ENCODE measurements around the gene MGRN1. TPM values are rescaled to one million over a fixed set of nuclear protein-coding genes. Genes with fewer than 3 reads are reported as not detected.

MGRN1 gene
- total and polyA plus RNA-seq, 2 of the 13 experiments (the other 11 are each of a cell fraction or from before 2014, with no cell fraction given), result 11.9 to 12.6 TPM

- 0 out of 2 replicates have a peak, but pooled peaks have one; percentile 83 for TF ChIP-seq ZNF720 (CRISPR knock-in tag; IDR thresholded peaks at IDR 0.05)
- no peak for TF ChIP-seq AGO1 (IDR thresholded peaks at IDR 0.05; ENCODE audit: low read depth, low read length, poor library complexity, severe bottlenecking)
- TF ChIP-seq SRY (CRISPR knock-in tag; IDR thresholded peaks at IDR 0.05), result peak; percentile 91; the same call in 1 of the 2 replicates
- TF ChIP-seq HNRNPUL1 (IDR thresholded peaks at IDR 0.05; ENCODE audit: low read depth, low read length), result no peak
- peak; percentile 66 for TF ChIP-seq HNRNPLL (IDR thresholded peaks at IDR 0.05; ENCODE audit: low read depth, low read length, poor library complexity, severe bottlenecking)
- no peak for TF ChIP-seq ZNF703 (CRISPR knock-in tag; IDR thresholded peaks at IDR 0.05; ENCODE audit: borderline replicate concordance)
- TF ChIP-seq, protein P1, sequence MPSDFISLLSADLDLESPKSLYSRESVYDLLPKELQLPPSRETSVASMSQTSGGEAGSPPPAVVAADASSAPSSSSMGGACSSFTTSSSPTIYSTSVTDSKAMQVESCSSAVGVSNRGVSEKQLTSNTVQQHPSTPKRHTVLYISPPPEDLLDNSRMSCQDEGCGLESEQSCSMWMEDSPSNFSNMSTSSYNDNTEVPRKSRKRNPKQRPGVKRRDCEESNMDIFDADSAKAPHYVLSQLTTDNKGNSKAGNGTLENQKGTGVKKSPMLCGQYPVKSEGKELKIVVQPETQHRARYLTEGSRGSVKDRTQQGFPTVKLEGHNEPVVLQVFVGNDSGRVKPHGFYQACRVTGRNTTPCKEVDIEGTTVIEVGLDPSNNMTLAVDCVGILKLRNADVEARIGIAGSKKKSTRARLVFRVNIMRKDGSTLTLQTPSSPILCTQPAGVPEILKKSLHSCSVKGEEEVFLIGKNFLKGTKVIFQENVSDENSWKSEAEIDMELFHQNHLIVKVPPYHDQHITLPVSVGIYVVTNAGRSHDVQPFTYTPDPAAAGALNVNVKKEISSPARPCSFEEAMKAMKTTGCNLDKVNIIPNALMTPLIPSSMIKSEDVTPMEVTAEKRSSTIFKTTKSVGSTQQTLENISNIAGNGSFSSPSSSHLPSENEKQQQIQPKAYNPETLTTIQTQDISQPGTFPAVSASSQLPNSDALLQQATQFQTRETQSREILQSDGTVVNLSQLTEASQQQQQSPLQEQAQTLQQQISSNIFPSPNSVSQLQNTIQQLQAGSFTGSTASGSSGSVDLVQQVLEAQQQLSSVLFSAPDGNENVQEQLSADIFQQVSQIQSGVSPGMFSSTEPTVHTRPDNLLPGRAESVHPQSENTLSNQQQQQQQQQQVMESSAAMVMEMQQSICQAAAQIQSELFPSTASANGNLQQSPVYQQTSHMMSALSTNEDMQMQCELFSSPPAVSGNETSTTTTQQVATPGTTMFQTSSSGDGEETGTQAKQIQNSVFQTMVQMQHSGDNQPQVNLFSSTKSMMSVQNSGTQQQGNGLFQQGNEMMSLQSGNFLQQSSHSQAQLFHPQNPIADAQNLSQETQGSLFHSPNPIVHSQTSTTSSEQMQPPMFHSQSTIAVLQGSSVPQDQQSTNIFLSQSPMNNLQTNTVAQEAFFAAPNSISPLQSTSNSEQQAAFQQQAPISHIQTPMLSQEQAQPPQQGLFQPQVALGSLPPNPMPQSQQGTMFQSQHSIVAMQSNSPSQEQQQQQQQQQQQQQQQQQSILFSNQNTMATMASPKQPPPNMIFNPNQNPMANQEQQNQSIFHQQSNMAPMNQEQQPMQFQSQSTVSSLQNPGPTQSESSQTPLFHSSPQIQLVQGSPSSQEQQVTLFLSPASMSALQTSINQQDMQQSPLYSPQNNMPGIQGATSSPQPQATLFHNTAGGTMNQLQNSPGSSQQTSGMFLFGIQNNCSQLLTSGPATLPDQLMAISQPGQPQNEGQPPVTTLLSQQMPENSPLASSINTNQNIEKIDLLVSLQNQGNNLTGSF (CRISPR knock-in tag; IDR thresholded peaks at IDR 0.05), result peak; percentile 87; the same call in 1 of the 2 replicates
- no peak for TF ChIP-seq FOXP1 (IDR thresholded peaks at IDR 0.05)
- peak; percentile 77; the same call in 1 of the 2 replicates for TF ChIP-seq FOXP1 (CRISPR knock-in tag; IDR thresholded peaks at IDR 0.05)
- TF ChIP-seq RFXANK (CRISPR knock-in tag; IDR thresholded peaks at IDR 0.05), result no peak
- TF ChIP-seq ZBTB26 (CRISPR knock-in tag; IDR thresholded peaks at IDR 0.05; ENCODE audit: borderline replicate concordance), result peak; percentile 90
- peak; percentile 83; the same call in 1 of the 2 replicates for TF ChIP-seq ZNF253 (CRISPR knock-in tag; IDR thresholded peaks at IDR 0.05; ENCODE audit: borderline replicate concordance)
- no peak for TF ChIP-seq FOXA1 (IDR thresholded peaks at IDR 0.05)
- 0 out of 2 replicates have a peak, but pooled peaks have one; percentile 23 for TF ChIP-seq FOXA1 (CRISPR knock-in tag; IDR thresholded peaks at IDR 0.05)
- TF ChIP-seq ARID2 (CRISPR knock-in tag; IDR thresholded peaks at IDR 0.05; ENCODE audit: borderline replicate concordance), result no peak
- peak; percentile 88; the same call in 1 of the 2 replicates for TF ChIP-seq SPEN (CRISPR knock-in tag; IDR thresholded peaks at IDR 0.05; ENCODE audit: low read depth)
- TF ChIP-seq, protein P2, sequence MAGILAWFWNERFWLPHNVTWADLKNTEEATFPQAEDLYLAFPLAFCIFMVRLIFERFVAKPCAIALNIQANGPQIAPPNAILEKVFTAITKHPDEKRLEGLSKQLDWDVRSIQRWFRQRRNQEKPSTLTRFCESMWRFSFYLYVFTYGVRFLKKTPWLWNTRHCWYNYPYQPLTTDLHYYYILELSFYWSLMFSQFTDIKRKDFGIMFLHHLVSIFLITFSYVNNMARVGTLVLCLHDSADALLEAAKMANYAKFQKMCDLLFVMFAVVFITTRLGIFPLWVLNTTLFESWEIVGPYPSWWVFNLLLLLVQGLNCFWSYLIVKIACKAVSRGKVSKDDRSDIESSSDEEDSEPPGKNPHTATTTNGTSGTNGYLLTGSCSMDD (CRISPR knock-in tag; IDR thresholded peaks at IDR 0.05), result peak; percentile 90
- TF ChIP-seq TBX2 (CRISPR knock-in tag; IDR thresholded peaks at IDR 0.05; ENCODE audit: borderline replicate concordance), result peak; percentile 83
- TF ChIP-seq ZNF101 (CRISPR knock-in tag; IDR thresholded peaks at IDR 0.05; ENCODE audit: borderline replicate concordance, low read depth), result no peak; the same call in 1 of the 2 replicates
- TF ChIP-seq ELF3 (CRISPR knock-in tag; IDR thresholded peaks at IDR 0.05), result peak; percentile 21; the same call in 1 of the 2 replicates
- peak; percentile 79; the same call in 1 of the 2 replicates for TF ChIP-seq ZKSCAN5 (CRISPR knock-in tag; IDR thresholded peaks at IDR 0.05)
- peak; percentile 64 for TF ChIP-seq SP2 (CRISPR knock-in tag; IDR thresholded peaks at IDR 0.05)
- peak; percentile 69 for TF ChIP-seq MIER2 (CRISPR knock-in tag; IDR thresholded peaks at IDR 0.05)
Observed at GRCh38 chr16:4663777-4664465, 39.3 kb downstream of the MGRN1 start (continued).

All from HepG2 (cell line).